ES-I3 (cell line): ENCODE measurements around the gene C1orf141.
"Not testable (repeated sequence)": the region's sequence is repeated elsewhere in the genome, so short reads cannot be mapped to it uniquely, and the experiment has no call there.

Experiments used
- H3K36me3 ChIP-seq: 2 replicates; pipeline ENCODE4 v1.6.1; 2013; ENCODE audit warnings: mild to moderate bottlenecking, low read length, control low read depth, moderate library complexity; ENCODE audit not compliant: insufficient read depth
- H3K4me1 ChIP-seq: 2 replicates; pipeline ENCODE4 v1.6.1; 2013; ENCODE audit warnings: mild to moderate bottlenecking, control low read depth, low read length; ENCODE audit not compliant: insufficient read depth
- H3K9ac ChIP-seq: 2 replicates; pipeline ENCODE4 v1.6.1; 2013; ENCODE audit warnings: low read depth, mild to moderate bottlenecking, low read length, moderate library complexity
- H3K9me3 ChIP-seq: 2 replicates; pipeline ENCODE4 v1.6.1; 2013; ENCODE audit warnings: mild to moderate bottlenecking, low read length, moderate library complexity; ENCODE audit not compliant: control insufficient read depth, insufficient read depth

C1orf141 gene

DNA sequence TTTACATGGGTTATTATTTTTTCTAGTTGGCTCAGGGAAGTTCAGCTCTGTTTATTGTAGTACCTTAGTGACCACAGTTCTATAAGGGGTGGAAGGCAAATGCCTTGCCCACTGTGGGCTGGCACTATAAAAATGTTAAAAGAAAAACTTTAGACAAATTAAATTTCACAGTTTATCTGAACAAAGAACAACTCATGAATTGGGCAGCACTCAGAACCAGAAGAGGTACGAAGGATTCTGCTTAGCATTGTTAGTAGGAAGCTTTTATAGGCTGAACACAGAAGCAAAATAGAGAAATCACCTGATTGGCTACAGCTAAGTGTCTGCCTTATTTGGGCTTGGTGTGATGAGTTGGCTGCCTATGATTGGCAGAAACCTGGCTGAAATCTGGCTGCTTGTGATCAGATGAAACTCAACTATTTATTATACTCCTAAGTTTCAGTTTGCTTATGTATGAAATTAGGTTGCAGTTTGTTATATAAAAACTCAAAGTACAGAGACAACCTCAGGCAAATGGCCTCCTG is 45.0 kb downstream of the C1orf141 start:
- Histone ChIP-seq H3K4me1 (no peaks in the 10 kb centered on the region), H3K9me3 (peaks cover 6% of the 10 kb centered on the region; the same call in 1 of the 2 replicates), H3K9ac (no peak overlapping the region), H3K36me3 (no peaks in the 10 kb centered on the region)

DNA sequence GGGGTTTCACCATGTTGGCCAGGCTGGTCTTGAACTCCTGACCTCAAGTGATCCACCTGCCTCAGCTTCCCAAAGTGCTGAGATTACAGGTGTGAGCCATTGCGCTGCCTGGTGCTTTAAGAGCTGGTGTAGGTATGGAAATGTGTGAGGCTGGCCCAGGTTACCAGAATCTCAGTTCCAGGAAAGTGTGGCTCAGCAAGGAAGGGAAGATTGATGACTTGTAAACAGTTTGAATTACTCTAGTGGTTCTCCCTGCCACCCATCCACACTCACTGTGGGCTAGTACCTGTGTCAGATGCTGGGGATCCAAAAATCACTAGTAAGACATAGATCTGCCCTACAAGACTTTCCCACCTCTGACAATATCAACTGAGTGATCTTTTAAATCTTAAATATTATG is 46.3 kb downstream of the C1orf141 start:
- peaks cover 6% of the 10 kb centered on the region; the same call in 1 of the 2 replicates for H3K9me3 ChIP-seq
- H3K36me3 ChIP-seq, result no peaks in the 10 kb centered on the region
- H3K9ac ChIP-seq, result no peak overlapping the region
- H3K4me1 ChIP-seq, result no peaks in the 10 kb centered on the region

DNA sequence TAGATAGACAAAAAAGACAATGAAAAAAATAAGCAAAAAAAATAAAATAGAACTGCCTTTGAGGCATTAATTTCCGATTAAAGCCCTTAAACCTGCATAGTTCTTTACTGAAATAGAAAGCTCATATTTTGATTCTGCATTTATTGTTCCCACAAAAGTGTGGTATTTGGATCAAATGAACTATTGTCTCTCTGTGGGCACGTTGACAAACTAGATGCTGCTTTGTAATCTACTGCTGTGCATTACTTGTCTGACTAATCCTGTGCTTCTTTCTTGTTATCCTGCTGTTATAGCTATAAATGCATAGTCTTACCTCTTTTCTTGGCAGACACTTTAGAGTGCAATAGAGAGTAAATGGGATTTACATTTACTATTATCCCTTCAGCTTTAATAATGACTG is 49.4 kb downstream of the C1orf141 start:
- no peaks in the 10 kb centered on the region for H3K36me3 ChIP-seq
- no peak overlapping the region for H3K9ac ChIP-seq
- no peaks in the 10 kb centered on the region for H3K4me1 ChIP-seq
- peaks cover 3% of the 10 kb centered on the region; the same call in 1 of the 2 replicates for H3K9me3 ChIP-seq

DNA sequence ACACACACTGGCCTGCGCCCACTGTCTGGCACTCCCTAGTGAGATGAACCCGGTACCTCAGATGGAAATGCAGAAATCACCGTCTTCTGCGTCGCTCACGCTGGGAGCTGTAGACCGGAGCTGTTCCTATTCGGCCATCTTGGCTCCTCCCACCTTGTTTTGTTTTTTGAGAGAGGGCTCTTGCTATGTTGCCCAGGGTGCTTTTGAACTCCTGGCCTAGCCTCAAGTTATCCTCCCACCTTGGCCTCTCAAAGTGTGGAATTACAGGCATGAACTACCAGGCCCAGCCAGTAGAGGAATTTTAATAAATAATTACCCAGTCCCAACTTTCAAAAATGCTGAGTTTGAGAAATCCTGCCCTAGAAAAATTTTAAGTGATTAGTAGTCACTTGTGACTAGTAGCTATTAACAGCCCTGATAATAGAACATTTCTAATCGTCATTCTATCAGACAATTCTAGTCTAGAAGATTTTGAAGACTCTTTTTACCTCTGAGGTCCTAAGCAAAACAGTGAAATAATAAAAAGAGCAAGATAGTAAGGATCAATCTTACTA is 49.9 kb downstream of the C1orf141 start:
- Histone ChIP-seq H3K9me3 (no peaks in the 10 kb centered on the region), H3K36me3 (no peaks in the 10 kb centered on the region), H3K4me1 (no peaks in the 10 kb centered on the region), H3K9ac (no peak overlapping the region; the same call in 1 of the 2 replicates)

DNA sequence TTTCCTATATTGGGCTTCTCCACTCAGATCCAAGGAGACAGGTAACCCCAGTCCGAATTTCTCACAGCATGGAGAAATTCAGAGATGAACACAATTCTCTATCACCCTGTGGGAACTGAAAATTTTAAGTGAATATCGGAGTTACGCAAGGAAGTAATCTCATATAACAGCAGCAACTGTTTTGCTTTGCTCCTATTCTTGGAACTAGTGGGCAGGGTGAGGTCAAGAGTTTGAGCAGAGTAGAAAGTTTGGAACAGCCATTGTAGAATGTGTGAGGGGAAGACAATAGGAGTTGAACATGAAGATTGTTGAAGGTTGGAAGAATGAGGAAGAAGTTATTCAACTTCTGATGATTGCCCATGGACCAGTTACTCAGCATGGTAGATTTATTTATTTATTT is 56.5 kb downstream of the C1orf141 start:
- no peaks in the 10 kb centered on the region for H3K4me1 ChIP-seq
- no peaks in the 10 kb centered on the region for H3K9me3 ChIP-seq
- H3K36me3 ChIP-seq, result no peaks in the 10 kb centered on the region
- no peak overlapping the region for H3K9ac ChIP-seq

DNA sequence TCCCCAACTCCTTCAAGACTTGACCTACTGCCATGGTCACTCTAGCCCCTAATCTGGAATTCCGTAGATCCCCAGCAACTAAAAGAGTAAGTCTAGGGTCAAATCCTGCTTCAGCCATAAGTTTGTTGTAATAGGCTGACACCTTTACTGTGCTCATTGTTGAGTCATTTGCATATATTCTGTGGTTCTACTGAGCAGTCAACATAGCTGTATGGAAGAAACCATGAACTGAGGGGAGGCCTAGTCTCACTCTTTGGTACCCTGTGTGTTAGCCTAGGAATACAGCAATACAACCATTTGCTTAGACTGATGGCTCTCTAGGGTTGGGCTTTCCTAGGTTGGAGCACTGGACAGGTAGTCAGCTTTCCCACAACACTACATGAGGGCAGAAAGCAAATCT is 57.2 kb downstream of the C1orf141 start:
- H3K36me3 ChIP-seq, result no peaks in the 10 kb centered on the region
- H3K4me1 ChIP-seq, result no peaks in the 10 kb centered on the region
- no peak overlapping the region for H3K9ac ChIP-seq

DNA sequence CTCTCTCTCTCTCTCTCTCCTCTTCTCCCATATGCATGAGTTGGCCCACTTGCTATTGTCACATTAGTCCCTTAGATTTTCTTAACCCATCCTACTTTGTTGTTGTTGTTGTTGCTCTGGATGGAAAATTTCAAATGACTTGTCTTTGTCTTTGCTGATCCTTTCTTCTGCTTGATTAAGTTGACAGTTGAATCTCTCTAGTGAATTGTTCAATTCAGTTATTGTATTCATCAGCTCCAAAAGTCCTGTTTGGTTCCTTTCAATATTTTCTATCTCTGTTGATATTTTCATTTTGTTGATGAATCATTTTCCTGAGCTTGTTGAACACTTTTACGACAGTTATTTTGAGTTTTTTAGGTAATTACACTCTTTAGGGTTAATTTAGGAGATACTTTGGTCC is 62.0 kb downstream of the C1orf141 start:
- H3K9ac ChIP-seq, result no peak overlapping the region
- peaks cover 8% of the 10 kb centered on the region for H3K9me3 ChIP-seq
- no peaks in the 10 kb centered on the region for H3K4me1 ChIP-seq
- H3K36me3 ChIP-seq, result no peaks in the 10 kb centered on the region

More for the DNA sequence above, 57.2 kb downstream of the C1orf141 start:
- no peaks in the 10 kb centered on the region; the same call in 1 of the 2 replicates for H3K9me3 ChIP-seq

DNA sequence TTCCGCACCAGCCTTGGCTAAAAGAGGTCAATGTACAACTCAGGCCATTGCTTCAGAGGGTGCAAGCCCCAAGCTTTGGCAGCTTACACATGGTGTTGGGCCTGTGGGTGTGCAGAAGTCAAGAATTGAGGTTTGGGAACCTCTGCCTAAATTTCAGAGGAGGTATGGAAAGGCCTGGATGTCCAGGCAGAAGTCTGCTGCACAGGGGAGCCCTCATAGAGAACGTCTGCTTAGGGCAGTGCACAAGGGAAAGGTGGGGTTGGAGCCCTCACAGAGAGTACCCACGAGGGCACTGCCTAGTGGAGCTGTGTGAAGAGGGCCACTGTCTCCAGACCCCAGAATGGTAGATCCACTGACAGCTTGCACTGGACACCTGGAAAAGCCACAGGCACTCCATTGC is 67.1 kb downstream of the C1orf141 start:
- not testable (repeated sequence) for H3K4me1 ChIP-seq, H3K9ac ChIP-seq, H3K36me3 ChIP-seq, H3K9me3 ChIP-seq

DNA sequence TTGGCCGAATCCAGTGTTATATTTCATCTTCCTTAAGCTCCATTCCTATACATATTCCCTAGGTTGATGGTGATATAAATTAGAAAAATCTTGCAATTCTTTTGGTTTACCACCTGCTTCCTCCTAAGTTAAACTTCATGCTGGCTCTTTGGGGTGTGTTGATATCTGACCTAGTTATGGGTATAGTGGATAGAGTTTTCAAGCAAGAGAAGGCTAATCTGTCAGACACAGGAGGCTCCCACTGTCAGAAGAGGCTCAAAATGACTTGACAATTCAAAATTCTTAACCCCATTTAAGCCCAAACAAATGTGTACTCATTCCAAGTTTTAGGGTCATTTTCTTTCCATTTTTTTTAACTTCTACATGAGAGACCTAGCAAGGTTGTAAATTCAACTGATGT is 72.4 kb downstream of the C1orf141 start:
- no peak overlapping the region for H3K9ac ChIP-seq
- no peaks in the 10 kb centered on the region for H3K9me3 ChIP-seq
- H3K4me1 ChIP-seq, result no peaks in the 10 kb centered on the region
- H3K36me3 ChIP-seq, result no peaks in the 10 kb centered on the region

DNA sequence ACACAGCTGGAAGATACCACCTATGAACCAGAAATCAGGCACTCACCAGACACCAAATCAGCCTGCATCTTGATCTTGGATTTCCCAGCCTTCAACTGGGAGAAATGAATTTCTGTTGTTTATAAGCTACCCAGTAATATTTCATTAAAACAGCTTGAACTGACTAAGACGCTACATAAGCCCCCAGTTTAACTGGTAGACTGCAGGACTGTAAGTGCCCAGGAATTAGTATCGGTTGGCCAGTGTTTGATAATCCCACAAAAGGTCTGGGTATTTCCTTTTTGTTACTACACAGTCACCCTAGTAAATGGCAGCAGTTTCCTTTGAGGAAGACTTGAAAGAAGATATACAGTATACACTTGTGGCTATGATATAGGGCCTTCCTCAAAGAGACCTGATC is 73.5 kb downstream of the C1orf141 start:
- no peaks in the 10 kb centered on the region for H3K36me3 ChIP-seq
- H3K4me1 ChIP-seq, result no peaks in the 10 kb centered on the region
- no peak overlapping the region for H3K9ac ChIP-seq
- no peaks in the 10 kb centered on the region for H3K9me3 ChIP-seq

DNA sequence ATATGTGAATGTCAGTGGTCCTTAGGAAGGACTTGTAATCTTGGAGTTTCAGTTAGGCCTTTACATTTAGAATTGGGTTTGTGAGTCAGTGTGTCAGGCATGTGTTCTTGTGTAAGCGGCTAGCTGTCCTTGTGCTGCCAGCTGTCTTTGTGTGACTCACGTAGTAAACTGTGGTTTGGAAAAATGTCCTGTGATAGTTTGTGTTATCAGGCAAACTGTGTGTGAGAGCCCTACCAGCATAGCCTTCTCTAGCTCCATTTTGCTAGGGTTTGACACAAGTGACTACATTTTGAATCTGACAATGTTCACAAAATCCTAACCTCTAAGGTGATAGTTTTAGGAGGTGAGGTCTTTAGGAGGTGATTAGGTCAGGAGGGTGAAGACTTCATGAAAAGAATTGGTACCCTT is 74.0 kb downstream of the C1orf141 start:
- no peaks in the 10 kb centered on the region for H3K4me1 ChIP-seq
- no peak overlapping the region for H3K9ac ChIP-seq
- no peaks in the 10 kb centered on the region for H3K9me3 ChIP-seq
- H3K36me3 ChIP-seq, result no peaks in the 10 kb centered on the region

DNA sequence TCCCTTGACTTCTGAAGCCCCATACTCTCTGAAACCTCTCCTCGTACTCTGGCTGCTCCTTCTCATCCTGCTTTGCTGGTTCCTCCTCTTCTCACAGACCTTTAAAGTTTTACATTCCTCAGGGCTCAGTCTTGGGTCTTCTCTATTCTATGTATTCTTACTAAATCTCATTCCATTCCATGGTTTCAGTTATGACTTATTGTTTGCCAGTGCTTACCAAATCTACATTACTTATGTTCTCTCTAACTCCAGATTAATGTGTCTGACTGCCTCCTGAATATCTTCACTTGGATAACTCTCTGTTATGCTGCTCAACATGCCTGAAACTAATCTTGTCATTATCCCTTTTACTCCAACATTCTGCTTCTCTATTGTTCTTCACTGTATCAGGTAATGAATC is 75.4 kb downstream of the C1orf141 start:
- Histone ChIP-seq H3K4me1 (no peaks in the 10 kb centered on the region), H3K36me3 (no peaks in the 10 kb centered on the region), H3K9me3 (no peaks in the 10 kb centered on the region), H3K9ac (no peak overlapping the region)

DNA sequence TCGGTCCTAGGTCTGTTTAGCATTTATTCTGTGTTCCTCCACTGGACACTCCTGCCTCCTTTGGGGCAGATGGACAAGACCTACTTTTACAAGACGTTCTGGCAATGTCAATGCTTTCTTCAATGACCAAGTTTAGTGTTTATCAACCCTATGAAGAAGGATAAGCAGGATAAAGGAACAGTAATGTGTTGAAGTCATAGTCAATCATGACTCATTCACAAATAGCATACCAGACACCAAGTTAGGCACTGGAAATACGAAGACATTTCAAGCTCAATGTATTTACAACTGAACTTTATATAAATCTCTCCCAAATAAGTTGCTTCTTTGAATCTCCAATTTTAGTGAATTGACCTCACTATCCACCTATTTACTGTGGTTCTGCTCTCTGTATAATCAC is 76.0 kb downstream of the C1orf141 start:
- H3K9me3 ChIP-seq, result no peaks in the 10 kb centered on the region
- no peaks in the 10 kb centered on the region for H3K4me1 ChIP-seq
- H3K36me3 ChIP-seq, result no peaks in the 10 kb centered on the region
- no peak overlapping the region for H3K9ac ChIP-seq

DNA sequence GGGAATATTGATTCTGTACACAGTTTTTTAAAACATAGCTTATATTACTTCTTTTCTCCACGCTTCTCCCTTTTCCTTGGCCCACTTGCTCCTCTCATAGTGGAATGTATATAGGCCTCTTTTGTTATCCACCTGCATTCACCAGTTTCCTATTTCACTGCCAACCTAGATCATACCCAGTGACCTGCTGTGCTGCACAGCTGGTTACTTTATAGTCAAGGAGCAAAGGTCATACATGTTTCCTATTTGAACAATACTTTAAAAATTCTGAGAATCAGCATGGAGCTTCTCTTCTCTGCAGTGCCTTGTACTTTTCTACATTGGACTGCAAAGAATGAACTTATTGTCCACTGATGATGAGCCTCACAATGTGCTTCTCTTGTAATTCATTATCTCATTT is 76.5 kb downstream of the C1orf141 start:
- no peaks in the 10 kb centered on the region for H3K4me1 ChIP-seq
- H3K9ac ChIP-seq, result no peak overlapping the region
- H3K9me3 ChIP-seq, result no peaks in the 10 kb centered on the region
- H3K36me3 ChIP-seq, result no peaks in the 10 kb centered on the region

DNA sequence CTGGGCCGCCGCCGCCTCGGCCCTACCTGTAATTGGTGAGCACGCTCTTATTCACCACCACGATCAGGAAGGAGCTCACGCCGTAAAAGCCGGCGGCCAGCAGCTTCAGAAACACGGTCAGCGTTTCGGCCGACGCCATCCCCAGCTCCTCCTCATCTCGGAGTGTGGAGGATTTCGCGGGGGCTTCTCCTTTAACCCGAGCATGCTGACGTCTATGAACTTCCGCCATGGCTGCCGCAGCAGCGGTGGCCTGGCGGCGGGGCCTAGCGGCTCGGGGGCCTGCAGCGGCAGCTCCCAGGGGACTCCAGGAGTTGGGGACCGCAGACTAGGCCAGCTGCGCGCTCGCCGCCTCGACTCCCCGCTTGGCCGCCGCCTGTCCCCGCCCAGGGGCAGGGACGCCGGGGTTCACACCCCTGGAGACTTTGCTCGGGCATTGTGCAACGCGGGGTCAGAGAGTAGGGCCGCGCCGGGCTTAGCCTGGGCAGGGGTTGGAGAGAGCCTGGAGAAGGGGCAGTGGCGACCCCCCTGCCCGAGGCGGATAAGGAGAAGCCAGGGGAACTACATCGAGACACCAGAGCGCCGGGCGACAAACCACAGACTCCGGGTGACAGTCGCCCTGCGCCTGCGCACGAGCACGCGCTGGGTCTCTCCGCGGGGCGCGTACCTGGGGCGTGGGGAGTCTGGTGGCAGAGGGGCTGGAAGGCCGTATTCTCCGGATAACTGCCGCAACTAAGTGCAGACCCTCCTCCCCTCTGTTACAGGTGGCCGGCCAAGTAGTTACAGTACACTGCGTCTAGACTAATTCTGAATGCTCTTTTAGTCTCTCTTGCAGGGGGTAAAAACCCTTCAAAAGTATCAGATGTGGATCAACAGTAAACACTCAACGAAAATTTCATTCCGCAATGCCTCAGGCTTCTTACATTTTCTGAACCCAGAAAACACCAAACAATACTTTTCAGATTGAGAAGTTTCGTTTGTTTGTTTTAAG is 80.7 kb downstream of the C1orf141 start, which contains the start of gene SLC35D1:
Gene SLC35D1, minus strand, starts transcription at position 364 of the 988 bp plus-strand sequence. Its CDS starts 135 bp downstream, at position 229.
- Histone ChIP-seq H3K9me3 (no peaks in the 10 kb centered on the region), H3K36me3 (no peaks in the 10 kb centered on the region), H3K4me1 (no peaks in the 10 kb centered on the region), H3K9ac (peak within 1 kb of the TSS; percentile 88)
